Measurements from ENCODE around the gene HDDC3.
A peak's percentile ranks its signal among the peaks of the same experiment; 100 is the strongest.

DNA sequence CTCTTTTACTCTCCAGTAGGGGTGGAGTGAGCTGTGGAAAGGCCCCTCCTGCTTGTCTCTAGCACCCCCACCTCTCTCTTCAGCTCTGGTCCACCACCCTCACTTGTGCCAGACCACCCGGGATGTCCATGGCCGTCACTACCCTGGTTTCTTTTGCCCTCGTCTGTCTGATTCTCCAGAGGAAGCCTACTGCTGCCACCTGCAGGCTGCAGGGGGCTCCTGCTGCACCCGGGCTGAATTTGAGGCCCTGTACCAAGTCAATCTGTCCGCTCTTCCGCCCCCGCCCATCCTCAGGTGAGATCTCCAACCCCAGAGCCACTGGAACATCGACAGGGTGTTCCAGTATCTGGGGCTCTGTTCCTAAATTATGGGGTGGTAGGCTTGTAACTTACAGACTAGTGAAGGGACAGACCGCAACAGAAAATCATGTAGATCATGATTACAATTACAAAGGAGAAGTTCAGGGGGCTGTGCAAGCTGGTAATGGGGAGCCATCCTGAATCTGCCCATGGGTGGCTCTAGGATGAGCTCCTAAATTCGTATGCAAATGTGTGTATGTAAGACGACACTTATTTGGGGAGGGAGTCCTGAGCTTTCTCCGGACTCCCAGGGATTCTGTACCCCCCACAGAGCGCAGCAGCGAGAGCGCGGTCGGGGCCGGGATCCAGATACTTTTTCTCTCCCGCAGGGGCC, 2.1 kb upstream of the HDDC3 start:
- peak in 1 of 3 donors; percentile 47 for TF ChIP-seq CTCF (IDR thresholded peaks at IDR 0.05)
- TF ChIP-seq POLR2A (IDR thresholded peaks at IDR 0.05): no peak

Data from lower leg skin (tissue), 3 donors.